Muscle of arm (tissue), 12 donors: ENCODE results near the gene PTGS1. TPM values are rescaled to one million over a fixed set of nuclear protein-coding genes. Genes with fewer than 3 reads are reported as not detected.

Experiments used
- polyA plus RNA-seq, 12 donors: library from polyadenylated mRNA; unstranded; fragments of 120-200 nt; gene quantifications; one replicate each; pipeline ENCODE4 v1.2.1, GENCODE V29; 2013; ENCODE audit not compliant: insufficient read length in 12 of 12

PTGS1 gene
- polyA plus RNA-seq, 12 donors, result 3.3 to 11.2 (median 4.2) TPM; not detected in 1

Other genes starting within 250 kb of the PTGS1 start
- 10 to 100 TPM in 11 of 12 donors, not detected in 1; 34.4 to 64.5 (median 57.9) TPM for gene NDUFA8, start 211.2 kb upstream of the PTGS1 start, polyA plus RNA-seq
- under 1 TPM in 4 of 12 donors, not detected in 8; 0.31 to 0.57 (median 0.43) TPM for gene MORN5, start 211.1 kb upstream of the PTGS1 start, polyA plus RNA-seq
- 1 to 10 TPM in 11 of 12 donors, not detected in 1; 3.0 to 5.7 (median 5.2) TPM for gene LHX6, start 142.1 kb upstream of the PTGS1 start, polyA plus RNA-seq
- 10 to 100 TPM in 11 of 12 donors, not detected in 1; 18.7 to 39.9 (median 33.7) TPM for gene RBM18, start 106.2 kb upstream of the PTGS1 start, polyA plus RNA-seq
- 10 to 100 TPM in 11 of 12 donors, not detected in 1; 22.2 to 40.0 (median 29.2) TPM for gene MRRF, start 106.1 kb upstream of the PTGS1 start, polyA plus RNA-seq
- not detected for gene OR1J1, start 106.9 kb downstream of the PTGS1 start, polyA plus RNA-seq
- gene OR1J2, start 139.8 kb downstream of the PTGS1 start, polyA plus RNA-seq, result not detected
- not detected for gene OR1J4, start 148.1 kb downstream of the PTGS1 start, polyA plus RNA-seq
- not detected for gene OR1N1, start 156.3 kb downstream of the PTGS1 start, polyA plus RNA-seq
- gene OR1N2, start 182.1 kb downstream of the PTGS1 start, polyA plus RNA-seq, result not detected
- gene OR1L8, start 212.4 kb downstream of the PTGS1 start, polyA plus RNA-seq, result under 1 TPM in 10 of 12 donors, not detected in 2; 0.07 to 0.27 (median 0.14) TPM
- gene OR1Q1, start 243.7 kb downstream of the PTGS1 start, polyA plus RNA-seq, result not detected